Stimulated activated CD8-positive, alpha-beta memory T cell treated with anti-CD3 and anti-CD28 coated beads, Interleukin-12 subunit alpha, Interleukin-12 subunit beta, amount 100 ng/mL, for 24 hours (primary cell): ENCODE data around the gene COA7.

ENCODE experiments used
- DNase-seq: peaks from one replicate; pipeline ENCODE4 v3.0.0-alpha.2; 2020; ENCODE audit errors: extremely low read depth

COA7 gene

DNA sequence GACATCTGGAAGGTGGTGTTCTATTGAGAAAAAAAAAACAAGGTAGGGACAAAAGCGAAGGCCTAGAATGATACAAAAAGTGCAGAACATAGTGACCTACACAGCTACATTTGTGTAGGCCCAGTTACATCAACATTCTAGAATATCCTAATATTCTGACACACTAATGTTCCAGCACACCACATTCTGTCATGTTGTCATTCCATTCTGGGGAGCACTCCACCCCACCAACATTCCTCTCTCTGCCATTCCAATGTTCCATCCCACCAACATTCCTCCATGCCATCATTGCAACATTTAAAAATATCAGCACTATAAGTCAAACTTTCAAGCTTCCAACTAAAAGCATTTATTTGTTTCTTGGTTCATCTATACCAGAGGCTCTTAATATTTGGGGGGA lies 28.5 kb downstream of the COA7 start:
- DNase-seq, result no peak

DNA sequence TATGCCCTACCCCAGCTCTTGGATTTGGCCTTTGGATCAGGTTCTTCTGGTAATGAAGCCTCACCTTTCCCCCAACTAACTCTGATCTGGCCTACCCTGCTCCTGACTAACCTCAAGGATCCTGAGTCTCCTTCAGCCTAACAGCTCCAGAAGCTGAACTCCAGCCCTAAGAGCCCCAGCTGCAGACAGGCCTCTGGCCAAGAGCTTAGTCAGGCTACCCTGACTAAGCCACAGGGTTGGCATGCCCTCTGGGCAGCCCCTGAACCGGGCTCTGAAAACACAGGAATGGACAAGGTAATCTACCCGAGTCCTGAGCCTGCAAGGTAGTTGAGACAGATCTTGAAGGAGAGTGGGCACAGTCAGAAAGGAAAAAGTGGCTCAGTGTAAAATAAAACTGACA lies 29.4 kb downstream of the COA7 start:
- no peak for DNase-seq

DNA sequence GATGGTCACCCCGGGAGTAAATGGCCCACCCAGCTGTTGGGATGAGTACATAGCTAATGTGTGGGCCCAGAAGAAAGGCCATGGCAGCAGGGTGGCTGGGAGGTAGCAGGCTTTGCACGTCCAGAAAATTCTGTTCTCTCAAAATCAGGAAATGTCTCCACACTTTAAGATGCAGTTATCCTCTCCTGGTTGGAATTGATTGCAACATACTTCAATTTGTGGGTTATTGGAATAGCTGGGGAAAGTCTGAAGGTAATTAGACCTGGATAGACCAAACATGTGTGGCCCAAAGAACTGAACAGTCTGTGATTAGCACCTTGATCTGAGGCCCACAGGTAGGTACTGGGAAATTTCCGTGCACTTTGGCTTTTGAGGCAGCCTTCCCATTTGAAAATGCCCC lies 30.2 kb downstream of the COA7 start:
- DNase-seq, result no peak

DNA sequence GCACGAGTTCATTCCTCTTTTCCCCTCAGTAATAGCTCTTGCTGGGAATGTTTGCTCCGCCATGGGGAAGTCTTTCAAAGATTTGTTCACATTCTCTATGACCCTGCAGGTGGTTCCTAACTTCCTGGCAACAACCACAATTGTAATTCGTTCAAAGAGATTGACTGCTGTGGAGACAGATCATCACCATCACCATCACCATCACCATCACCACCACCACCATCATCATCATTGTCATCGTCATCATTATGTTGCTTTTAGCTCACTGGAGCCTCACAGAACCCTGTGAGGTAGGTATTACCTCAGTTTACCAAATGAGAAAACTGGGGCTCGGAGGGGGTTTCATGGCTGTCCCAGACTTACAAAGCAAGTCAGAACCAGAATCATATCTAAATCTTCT lies 30.9 kb downstream of the COA7 start:
- no peak for DNase-seq

DNA sequence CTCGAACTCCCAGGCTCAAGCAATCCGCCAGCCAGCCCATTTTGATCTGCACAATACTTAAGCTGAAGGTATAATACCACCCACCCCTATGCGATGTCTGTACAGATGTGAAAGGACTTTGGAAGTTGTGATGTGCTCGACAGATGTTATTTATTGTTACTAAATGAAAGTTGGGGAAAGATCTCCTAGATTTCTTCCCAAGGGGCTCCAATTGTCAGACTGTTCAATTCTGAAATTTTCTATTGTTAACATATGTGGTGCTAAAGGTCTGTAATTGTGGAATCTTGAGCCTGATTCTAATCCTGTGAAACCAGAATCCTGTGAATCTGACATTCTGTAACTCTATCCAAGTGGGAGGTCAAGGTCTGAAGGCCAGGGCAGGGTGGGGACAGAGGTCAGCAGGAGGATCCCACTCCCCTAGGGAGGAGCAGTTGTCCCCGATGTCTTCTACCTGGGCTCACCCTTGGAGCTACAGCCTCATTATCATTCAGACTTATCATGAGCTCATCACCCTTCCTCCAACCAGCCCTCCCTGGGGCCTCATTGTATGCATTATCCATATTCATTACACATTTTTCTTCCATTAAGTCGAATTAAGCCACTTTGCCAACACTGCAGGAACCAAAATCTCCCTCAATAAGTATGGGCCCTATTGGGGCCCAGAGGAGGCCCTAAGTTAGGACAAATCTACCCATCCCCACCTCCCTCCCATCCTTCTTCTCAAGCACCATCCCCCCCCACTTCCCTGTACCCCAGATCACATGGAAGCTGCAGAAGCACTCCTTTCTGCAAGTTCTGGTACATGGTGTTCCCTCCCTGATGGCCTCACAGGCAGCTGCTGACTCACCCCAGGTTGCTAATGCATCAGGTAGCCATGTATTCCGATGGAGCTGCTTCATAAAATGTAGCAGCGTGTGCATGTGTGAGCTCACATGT lies 32.9 kb downstream of the COA7 start:
- DNase-seq, result no peak

DNA sequence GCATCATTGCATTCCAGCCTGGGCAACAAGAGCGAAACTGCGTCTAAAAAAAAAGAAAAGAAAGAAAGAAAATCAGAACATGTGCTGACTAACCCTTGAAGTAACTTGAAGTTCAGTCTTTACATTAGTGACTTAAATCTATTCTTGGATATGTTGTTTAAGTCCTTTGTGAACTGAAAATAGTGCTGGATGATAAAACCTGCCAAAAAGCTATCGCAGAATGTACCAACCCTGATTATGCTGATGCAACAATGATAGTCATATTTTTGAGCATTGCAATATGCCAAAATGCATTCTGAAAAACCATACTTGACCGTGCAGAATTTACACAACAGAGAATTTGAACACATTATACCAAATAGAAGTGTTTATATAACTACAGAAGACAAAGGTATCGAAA lies 34.4 kb downstream of the COA7 start:
- no peak for DNase-seq

DNA sequence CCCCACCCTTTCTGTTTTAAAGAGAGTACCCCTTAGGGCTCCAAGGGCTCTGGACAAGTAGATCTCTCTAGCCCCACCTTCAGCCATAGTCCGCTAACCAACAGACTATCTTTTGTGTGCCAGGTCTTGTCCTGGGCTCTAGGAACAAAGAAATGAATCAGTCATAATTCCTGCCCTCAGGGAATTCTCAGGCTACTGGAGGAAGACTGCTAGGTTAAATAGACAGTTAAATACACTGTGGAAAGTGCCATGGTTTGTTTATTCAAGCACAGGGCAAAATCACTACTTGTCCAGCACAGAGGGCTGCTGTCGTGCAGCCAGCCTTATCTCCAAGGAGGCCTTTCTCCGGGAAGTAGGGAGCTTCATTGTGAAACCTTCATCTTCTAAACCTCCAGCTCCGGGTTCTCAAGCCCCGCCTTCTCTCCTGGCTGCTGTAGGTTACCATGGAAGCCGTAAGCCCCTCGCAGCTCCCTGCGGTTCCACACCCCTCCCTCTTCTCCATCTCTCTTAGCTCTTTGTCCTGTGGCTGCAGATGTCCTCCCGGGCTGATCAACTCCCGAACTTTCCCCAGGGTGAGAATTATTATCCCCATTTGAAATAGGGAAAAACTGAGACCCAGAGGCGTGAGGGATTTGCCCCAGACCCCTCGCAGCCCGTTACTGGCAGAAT lies 35.4 kb downstream of the COA7 start:
- DNase-seq, result no peak

DNA sequence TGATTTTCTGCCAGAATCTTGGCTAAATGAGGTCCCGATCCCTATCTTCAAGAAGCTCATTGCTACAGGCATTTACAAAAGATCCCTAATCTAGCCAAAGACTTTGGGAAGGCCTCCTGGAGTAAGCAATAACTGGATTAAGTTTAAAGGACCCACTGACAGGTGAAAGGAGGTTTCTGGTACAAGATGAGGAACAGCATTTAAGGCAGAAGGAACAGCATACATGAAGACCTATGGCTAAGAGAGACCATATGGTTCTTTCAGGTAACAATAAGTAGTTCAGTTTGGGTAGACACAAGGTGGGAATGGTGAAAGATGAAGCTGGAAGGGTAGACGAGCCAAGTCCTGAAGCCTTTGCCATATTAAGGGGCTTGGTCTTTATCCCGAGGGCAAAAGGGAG lies 37.3 kb downstream of the COA7 start:
- no peak for DNase-seq

DNA sequence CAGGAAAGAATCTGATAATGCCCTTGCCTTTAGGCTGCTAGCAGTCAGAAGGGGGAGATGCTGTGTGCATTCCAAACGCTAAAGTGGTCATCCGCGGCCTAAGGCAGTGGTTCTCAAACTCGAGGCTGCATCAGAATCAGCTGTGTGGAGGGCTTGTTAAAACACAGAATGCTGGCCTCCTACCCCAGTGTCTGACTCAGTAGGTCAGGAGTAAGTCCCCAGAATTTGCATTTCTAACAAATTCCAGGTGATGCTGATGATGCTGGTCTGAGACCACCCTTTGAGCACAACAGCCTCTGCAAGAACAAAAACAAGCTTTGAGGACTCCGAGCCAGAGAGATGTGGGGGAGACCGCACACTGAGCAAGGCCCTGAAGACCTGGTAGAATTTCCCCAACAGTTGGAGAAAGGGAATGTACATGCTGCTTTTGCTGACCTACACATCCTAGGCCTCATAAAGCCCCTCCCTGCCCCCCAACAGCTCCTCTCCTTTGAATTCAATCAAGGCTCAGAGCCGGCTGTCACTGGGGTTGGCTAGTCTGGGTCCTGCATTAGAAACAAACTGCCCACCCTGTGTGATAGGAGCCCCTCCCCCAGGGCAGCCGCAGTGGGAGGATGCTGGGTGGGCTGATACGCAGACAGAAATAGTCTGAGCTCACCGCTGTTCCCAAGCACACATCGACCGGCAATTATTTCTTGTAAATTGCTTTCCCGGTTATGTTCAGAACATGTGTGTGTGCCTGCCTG lies 38.1 kb downstream of the COA7 start:
- no peak for DNase-seq

DNA sequence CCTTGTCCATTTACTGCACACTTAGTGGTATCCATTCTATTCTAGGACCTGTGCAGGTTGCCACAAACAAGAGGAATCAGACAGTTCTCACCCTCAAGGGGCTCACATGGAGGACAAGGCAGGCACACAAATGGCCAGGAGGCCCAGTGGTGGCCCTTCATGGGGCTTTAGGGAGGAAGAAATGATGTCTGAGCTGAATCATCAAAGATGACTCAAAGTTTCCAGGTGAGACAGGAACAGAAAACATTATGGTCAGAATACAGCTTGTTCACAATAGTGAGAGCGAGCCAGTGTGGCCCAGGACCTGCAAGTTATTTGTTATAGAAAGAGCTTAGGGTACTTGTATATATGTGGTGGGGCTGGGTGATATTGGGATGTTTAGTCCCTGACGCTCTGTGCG lies 38.8 kb downstream of the COA7 start:
- no peak for DNase-seq

DNA sequence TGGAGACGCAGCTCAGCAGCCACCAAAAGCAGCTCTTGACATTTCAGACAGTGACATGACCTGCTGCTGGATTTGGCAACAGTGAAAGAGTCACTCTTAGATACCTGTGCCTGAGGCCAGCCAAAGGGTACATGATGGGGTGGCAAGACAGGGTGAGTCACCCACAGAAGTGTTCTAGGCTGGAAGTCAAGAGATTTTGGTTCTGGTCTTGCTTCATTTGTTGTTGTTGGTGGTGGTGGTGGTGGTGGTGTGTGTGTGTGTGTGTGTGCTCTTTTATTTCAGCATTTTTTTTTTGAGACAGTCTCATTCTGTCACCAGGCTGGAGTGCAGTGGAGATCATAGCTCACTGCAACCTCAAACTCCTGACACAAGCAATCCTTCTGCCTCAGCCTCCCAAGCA lies 39.4 kb downstream of the COA7 start:
- DNase-seq, result no peak

DNA sequence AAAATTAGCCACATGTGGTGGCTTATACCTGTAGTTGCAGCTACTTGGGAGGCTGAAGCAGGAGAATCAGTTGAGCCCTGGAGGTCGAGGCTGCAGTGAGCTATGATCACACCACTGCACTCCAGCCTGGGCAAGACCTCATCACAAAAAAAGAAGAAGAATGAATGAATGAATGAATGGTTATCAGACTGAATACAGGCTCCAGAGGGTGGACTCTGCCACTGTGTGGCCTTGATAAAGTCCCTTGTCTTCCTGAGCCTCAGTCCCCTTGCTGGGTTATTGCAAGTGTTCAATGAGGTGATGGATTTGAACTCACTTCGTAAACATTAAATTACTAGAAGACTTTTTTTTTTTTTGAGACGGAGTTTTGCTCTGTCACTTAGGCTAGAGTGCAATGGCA lies 40.4 kb downstream of the COA7 start:
- DNase-seq, result no peak

DNA sequence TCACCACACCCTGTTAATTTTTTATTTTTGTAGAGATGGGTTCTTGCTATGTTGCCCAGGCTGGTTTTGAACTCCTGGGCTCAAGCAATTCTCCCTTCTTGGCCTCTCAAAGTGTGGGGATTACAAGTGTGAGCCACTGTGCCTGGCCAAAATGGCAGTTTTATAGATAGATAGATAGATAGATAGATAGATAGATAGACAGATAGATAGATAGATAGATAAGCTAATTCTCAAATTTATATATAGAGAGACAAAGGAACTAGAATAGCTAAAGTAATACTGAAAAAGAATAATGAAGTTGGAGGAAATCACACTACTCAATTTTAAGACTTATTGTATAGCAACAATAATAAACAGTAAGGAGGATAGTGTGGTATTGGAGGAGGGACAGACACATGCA lies 44.1 kb downstream of the COA7 start:
- DNase-seq, result no peak

DNA sequence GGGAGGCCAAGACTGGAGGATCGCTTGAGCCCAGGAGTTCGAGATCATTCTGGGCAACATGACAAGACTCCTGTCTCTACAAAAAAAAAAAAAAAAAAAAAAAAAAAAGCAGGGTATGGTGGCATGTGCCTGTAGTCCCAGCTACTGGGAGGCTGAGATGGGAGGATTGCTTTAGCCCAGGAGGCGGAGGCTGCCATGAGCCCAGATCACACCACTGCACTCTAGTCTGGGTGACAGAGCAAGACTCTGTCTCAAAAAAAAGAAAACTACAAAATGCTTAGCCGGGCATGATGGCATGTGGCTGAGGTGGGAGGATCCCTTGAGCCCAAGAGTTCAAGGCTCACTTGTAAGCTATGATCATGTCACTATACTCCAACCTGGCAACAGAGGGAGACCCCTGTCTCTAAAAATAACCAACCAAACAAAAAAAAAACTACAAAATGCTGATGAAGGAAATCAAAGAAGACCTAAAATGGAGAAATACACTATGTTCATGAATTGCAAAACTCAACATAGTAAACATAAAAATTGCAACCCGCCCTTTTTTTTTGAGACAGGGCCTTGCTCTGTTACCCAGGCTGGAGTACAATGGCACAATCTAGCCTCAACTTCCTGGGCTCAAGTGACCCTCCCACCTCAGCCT lies 44.8 kb downstream of the COA7 start:
- no peak for DNase-seq

DNA sequence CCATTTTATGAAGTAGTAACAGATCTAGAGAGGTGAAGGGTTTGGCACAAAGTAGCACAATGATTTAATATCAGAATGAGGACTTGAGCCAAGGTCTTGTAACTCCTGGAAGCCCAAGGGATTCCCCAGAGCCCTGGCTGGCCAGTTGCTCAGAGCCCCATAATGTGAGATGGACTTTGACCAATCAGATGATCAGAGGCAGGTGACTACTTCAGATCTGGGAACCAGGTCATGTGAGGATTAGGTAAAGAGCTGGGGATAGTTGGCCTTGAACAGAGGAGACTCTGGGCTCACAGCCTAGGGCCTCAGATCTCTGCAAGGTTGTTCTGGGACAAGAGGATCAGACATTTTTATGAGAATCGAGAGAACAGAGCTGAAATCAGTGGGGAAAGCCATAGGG lies 46.2 kb downstream of the COA7 start:
- no peak for DNase-seq

DNA sequence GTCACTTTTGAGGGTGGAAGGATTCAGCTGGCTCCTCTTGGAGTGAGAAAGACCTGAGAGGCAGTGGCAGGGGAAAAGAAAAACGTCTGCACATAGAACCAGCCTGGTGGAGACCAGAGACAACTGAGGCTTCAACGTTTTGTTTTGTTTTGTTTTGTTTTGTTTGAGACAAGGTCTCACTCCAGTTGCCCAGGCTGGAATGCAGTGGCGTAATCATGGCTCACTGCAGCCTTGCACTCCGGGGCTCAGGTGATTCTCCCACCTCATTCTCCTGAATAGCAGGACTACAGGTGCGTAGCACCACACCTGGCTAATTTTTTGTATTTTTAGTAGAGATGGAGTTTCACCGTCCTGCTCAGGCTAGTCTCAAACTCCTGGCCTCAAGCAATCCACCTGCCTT lies 52.9 kb downstream of the COA7 start:
- no peak for DNase-seq

DNA sequence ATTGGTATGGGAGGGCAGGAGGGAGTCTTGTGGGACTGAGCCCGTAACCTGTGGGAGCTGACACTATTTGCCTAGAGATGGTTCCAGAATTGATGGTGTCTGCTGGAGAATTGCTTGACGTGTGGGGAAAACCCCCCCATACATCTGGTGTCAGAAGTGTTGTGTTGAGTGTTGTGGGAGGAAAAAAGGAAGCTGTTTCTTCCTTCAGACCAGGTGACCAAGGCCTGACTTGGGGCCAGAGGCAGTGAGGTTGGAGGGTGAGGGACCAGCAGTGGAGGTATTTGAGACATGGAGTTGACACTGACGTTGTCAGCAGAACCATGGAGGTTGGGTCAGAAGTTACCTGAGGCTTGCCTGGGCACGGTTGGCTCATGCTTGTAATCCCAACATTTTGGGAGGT lies 56.8 kb downstream of the COA7 start:
- no peak for DNase-seq

DNA sequence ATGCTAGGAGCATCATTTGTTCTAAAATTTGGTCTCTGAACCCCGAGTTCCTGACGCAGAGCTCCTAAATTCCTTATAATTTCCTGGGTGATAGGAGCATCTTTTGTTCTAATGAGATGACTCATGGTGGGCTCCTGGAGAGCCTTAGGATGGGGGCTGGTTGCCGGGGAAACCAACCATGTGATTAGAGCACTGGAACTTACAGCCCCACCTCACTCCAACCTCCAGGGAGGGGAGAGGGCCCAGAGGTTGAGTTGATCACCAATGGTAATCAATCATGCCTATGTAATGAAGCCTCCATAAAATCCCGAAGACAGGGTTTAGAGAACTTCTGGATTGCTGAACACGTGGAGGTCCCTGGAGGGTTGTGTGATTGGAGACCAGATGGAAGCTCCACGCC lies 57.5 kb downstream of the COA7 start:
- no peak for DNase-seq

DNA sequence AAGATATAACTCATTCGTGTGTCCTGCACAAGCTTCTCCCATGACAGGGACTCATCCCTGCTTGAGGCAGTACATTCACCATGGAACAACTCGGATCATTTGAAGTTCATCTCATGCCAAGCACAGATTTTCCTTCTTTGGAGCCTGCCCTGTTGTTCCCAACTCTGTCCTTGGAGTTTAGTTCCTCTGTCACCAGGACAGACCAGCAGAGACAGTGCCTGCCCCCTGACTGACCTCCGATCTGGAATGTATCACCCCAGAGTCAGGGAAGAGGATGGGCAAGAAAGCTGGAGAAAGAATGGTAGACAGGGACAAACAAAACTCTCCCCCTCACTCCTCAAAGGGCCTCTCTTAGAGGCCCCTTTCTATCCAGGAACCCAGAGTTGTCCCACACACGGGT lies 60.2 kb downstream of the COA7 start:
- no peak for DNase-seq

DNA sequence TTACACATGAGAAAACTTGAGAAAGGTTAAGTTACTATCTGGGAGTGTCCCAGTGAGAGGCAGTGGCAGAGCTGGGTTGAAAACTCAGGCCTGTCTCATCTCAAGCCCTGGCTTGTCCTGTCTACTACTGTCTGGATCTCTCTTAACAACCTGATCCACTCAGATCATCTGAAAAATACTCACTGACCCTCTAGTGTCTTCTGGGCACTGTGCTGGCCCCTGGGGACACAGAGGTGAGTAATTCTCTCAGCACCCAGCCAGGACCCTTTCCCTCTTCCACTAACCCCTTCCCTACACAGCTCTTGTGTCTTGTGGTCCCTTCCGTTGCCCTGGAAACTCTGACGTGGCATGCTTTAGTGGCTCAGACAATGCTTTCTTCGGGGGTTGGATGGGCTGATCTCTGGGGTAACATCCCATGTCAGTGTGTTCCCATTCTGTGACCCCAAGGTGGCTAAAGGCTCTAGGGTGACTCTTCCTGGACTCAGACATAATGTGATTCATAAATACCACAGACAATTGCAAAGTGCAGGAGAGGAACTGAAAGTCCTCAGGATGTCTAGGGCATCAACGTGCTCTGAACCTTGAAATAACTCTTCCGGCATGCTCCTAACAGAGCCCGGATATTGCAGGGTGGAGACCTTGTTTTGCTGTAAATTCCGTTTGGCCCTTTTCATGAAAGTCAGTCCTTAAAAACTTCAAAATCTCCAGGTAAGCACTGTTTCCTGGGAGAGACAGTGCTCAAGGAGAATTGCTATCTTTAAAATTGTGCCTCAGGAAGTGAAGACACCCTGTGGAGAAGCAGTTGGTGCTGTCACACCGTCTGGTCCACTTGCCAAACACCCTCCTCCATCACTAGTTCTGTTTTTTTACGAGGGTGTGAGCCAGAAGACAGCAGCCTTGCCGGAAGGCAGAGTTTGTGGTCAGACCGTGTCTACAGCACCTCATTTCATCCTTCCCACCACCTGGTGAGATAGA lies 61.1 kb downstream of the COA7 start:
- DNase-seq, result no peak
